Airway epithelial cell (primary cell): ENCODE data around the gene PATE1. TPM values are rescaled to one million over a fixed set of nuclear protein-coding genes. Genes with fewer than 3 reads are reported as not detected.

Source experiments
- total RNA-seq: library from RNA; depleted of rRNA; stranded (reverse); fragments of >200 nt; gene quantifications from 2 replicates; pipeline ENCODE4 v1.2.3, GENCODE V29; 2015

The PATE1 gene
- not detected in 2 replicates for total RNA-seq

GRCh38 chr11:125745979-125746378, at the start of gene PATE1:
TSS of gene PATE1 (plus strand) at chr11:125746279. CDS start at chr11:125746305, 26 bp downstream.

DNA sequence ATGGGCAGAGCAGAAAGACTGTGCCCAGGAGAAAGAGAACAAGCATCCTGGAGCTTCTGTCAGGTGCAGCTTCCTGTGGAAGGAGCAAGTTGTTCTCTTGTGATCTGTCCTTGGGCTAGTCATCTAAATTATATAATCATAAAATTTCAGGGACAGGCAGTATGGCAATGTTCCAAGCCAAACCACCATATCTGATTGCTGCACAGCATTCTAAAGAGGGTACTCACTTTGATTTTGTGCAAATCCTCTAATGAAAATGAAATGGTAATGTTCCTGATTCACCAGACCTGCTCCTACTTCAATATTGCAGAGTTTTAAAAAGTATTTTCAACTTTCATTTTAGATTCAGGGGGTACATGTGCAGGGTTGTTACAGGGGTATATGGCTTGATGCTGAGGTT, 32.6 kb downstream of the PATE1 start, which contains the start of gene PATE2:
Gene PATE2, minus strand, starts transcription at position 101 of the 400 bp plus-strand sequence. Its CDS starts 55 bp downstream, at position 46.

GRCh38 chr11:125787827-125788226, 41.7 kb downstream of the PATE1 start, which contains the start of gene PATE3:
TSS of gene PATE3 (plus strand) at chr11:125788127. CDS start at chr11:125788152, 25 bp downstream.

Other genes with a start within 250 kb of the PATE1 start
- gene EI24, start 176.8 kb upstream of the PATE1 start, total RNA-seq = 184 and 201 TPM in 2 replicates
- 120 and 140 TPM in 2 replicates for gene STT3A, start 153.4 kb upstream of the PATE1 start, total RNA-seq
- gene CHEK1, start 121.1 kb upstream of the PATE1 start, total RNA-seq = 28.4 and 29.5 TPM in 2 replicates
- not detected in 2 replicates for gene ACRV1, start 65.4 kb upstream of the PATE1 start, total RNA-seq
- gene PATE2, start 32.5 kb downstream of the PATE1 start, total RNA-seq = not detected in 2 replicates
- not detected in 2 replicates for gene PATE3, start 41.8 kb downstream of the PATE1 start, total RNA-seq
- gene PATE4, start 87.0 kb downstream of the PATE1 start, total RNA-seq = not detected in 2 replicates
- 3.9 and 7.2 TPM in 2 replicates for gene HYLS1, start 141.4 kb downstream of the PATE1 start, total RNA-seq
- gene PUS3, start 156.9 kb downstream of the PATE1 start, total RNA-seq = 10.4 and 11.8 TPM in 2 replicates
- not detected in 2 replicates for gene DDX25, start 158.2 kb downstream of the PATE1 start, total RNA-seq
- gene VSIG10L2, start 199.8 kb downstream of the PATE1 start, total RNA-seq = not detected in 2 replicates